Fibroblast of the conjunctiva (primary cell): ENCODE data around the gene C17orf67.

ENCODE experiments used
- DNase-seq: peaks from one replicate; pipeline ENCODE4 v3.0.0-alpha.2; 2010; ENCODE audit warnings: low read depth

Gene C17orf67

DNA sequence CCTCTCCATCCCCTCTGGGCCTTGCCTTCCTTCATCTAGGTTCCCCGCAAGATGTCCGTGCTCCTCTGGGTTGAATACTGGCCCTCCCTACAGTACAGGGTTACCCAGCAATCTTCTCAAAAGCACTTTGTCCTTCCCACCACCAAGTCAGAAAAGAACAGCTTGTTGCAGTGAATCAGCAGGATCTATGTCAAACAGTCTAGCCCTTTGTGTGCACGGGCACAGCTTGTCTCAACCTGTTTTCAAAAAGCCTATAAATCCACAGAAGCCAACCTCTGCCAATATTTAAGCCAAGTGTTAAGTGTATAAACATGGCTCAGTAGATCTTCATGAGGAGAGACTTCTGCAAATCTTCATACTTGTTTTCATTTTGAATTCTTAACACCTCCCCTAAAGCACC, 25.2 kb downstream of the C17orf67 start:
- DNase-seq, result no peak

DNA sequence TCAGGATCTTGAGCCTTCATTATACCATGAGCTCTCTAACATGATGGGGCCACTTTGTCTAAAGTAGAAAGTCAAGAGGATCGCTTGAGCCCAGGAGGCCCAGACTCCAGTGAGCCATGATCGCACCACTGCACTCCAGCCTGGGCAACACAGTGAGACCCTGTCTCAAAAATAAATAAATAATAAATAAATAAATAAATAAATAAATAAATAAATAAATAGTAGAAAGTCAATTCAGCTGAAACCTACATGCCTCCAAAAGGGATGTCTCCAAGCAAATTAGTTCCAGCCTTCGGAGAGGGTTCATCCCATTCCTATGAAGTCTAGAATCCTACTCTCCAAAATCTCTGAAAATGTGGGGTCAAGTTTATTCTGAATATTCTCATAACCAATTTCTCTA, 26.0 kb downstream of the C17orf67 start:
- no peak for DNase-seq

GRCh38 chr17:56806949-56807348, 26.8 kb downstream of the C17orf67 start:
- DNase-seq, result no peak

DNA sequence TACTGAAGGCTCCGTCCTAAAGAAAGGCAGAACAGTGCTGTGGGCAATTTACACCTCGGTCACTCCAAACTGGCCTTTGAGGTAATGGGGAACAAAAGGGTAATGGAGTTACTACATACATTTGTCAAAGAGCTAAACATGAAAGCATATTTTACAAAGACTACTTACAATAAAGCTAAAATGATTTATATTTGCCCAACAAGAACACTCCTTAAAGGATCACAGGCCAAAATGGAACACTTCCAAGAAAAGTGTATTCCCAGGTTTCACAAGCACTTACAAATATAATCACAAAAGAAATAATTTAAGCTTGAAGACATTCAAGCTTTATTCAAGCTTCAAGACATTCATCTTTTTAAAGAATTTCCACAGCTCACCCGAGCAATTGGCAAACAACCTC, 29.3 kb downstream of the C17orf67 start:
- no peak for DNase-seq

- no peak for DNase-seq
Observed at GRCh38 chr17:56803071-56803470, 30.6 kb downstream of the C17orf67 start.

GRCh38 chr17:56801459-56802178, 32.1 kb downstream of the C17orf67 start:
- DNase-seq, result no peak

DNA sequence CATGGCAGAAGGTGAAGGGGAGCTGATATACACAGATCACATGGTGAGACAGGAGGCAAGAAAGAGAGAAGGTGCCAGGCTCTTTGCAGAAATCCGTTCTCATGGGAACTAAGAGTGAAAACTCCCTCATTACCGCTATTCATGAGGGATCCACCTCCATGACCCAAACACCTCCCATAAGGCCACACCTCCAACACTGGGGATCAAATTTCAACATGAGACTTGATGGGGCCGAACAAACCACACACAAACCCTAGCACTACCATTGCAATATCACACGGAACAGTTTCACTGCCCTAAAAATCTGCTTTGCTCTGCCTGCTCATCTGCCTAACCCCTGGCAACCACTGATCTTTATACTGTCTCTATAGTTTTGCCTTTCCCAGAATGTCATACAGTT, 34.8 kb downstream of the C17orf67 start:
- DNase-seq, result no peak

- no peak for DNase-seq
Observed at GRCh38 chr17:56796536-56796935, 37.2 kb downstream of the C17orf67 start.

- DNase-seq, result no peak
Observed at GRCh38 chr17:56795221-56795865, 38.4 kb downstream of the C17orf67 start.

DNA sequence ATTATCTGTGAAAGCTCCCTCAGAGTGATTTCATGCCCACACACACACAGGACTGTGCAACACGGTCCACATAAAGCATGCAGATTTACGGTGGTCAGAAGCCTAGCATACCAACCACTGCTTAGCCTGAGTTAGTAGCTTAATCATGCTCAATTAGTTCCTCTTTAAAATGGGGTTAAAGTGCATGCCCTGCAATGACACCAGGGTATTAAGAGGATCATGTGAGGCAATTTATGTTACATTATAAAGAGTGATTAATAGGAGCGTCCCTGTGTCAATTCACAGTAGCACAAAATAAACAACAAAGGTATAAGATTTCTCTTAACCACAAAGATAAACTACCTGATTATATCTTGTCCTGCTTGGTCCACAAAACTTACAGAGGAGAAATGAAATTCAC, 39.8 kb downstream of the C17orf67 start:
- DNase-seq, result no peak

DNA sequence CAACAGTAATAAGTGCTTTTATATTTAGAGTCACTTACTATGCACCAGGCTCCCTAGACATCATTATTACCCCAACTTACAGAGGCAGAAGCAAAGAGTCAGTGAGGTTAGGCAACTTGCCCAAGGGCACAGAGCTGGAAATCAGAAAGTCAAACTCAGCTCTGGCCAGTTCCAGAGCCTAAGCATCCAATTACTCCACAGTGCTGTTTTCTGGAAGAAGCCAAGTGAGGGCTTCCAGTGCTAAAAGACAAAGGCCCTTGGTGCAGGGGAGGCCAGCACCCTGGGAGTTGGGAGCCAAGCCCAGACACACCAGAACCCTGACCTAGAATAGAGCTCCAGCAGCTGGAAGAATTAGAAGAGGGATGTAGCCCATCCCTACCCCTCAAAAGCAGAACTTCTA, 40.2 kb downstream of the C17orf67 start:
- DNase-seq, result no peak

DNA sequence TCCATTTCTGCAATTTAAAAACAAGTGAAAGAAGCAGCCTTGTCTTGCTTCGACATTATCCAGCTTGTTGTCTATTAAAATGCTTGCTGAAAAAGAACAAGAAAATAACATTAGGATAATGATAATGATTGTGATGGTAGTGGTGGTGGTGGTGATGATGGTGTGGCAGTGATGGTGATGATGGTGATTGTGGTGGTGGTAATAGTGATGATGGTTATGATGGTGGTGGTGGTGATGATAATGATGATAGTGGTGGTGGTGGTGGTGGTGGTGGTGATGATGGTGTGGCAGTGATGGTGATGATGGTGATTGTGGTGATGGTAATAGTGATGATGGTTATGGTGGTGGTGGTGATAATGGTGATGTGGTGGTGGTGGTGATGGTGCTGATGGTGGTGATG, 41.5 kb downstream of the C17orf67 start:
- DNase-seq, result no peak

DNA sequence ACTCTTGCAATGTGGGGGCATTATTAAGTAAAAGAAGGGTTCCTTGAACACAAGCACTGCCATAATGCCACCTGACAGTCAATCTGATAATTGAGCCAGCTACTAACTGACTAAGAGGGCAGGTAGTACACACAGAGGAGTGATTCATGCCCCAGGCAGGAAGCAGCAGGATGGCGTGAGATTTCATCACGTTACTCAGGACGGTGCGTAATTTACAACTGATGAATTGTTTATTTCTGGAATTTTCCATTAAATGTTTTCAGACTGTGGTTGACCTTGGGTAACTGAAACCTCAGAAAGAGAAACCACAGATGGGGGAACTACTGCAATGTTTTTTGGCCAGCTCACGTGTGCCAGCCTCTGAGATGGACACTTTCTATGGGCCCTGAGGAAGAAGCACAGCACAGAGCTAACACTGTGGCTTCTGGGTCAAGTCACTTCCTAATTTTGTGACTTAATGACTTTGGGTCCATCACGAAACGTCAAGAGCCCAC, 46.7 kb downstream of the C17orf67 start:
- peak; percentile 75 for DNase-seq

DNA sequence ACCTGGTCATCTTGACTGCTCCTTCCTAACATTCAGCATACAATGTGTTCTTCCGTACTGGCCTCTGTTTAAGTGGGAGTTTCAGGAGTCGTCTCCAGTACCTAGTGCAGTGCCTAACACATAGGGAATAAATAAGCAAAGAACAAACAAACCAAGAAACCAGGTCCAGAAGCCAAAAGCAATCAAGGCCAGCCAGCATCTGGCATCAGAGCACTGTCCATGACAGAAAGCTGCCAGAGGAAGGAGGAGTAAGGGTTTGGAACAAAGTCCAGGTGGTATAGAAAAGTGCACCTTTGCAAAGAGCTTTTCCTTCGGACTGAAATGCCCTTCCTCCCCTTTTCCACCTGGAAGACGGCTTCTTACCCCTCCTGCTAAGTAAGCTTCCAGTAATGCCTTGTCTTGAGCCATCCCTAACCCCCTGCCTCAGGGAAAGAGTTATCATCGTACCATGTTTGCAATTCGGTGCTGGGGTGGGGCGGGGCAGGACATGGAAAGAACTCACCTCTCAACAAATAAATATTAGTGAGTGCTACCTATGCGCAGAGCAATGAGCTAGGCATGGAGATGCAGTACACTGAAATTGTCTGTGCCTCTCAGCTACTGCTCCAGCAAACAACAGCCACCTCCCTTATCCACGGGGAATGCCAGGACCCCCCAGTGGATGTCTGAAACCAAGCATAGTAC, 47.6 kb downstream of the C17orf67 start:
- DNase-seq, result no peak

DNA sequence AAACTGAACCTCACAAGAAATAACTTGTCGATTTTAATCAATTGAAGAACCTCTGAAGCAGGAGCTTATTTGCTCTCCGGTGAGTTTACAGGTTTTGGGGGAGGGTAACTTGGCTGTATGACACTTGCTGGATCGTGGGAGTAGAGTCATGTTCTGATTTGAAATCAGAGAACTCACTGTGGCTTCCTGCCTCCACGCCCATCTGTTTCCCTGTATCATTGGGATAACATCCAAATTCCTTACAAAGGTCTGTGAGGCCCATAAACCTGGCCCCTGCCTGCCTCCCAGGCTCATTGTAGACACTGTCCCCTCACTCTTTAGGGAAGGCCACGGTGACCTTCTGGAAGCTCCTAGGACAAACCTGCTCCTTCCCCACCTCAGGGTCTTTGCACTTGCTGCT, 48.3 kb downstream of the C17orf67 start:
- DNase-seq, result no peak

GRCh38 chr17:56782338-56782737, 51.4 kb downstream of the C17orf67 start:
- DNase-seq, result no peak

GRCh38 chr17:56781906-56782305, 51.8 kb downstream of the C17orf67 start:
- DNase-seq, result no peak

- peak; percentile 27 for DNase-seq
Observed at GRCh38 chr17:56779898-56780777, 53.6 kb downstream of the C17orf67 start.

- DNase-seq, result no peak
Observed at GRCh38 chr17:56779322-56779721, 54.4 kb downstream of the C17orf67 start.

- DNase-seq, result no peak
Observed at GRCh38 chr17:56778898-56779297, 54.8 kb downstream of the C17orf67 start.

GRCh38 chr17:56777859-56778258, 55.9 kb downstream of the C17orf67 start:
- DNase-seq, result no peak

DNA sequence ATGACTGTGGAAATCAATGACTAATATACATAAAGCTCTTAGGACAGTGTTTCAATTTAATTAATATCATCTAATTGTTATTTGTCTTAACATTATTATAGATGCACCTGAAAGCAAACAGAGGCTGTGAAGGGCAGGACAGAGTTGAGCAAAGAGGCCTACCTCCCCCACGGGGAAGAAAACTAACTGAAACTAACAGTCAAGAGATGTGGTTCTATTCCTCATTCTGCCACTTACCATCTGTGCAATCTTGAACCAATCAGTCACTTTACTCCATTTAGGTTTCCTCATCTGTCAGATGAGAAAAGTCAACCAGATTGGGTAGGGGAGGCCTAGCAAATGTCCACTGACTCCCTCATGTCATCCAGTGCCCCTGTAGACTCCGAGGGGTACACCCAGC, 59.1 kb downstream of the C17orf67 start:
- no peak for DNase-seq
